ENCODE data around the gene RNF222. TPM values are rescaled to one million over a fixed set of nuclear protein-coding genes. Genes with fewer than 3 reads are reported as not detected.
"Not testable (repeated sequence)": the region's sequence is repeated elsewhere in the genome, so short reads cannot be mapped to it uniquely, and the experiment has no call there.

The RNF222 gene
- total and polyA plus RNA-seq, 10 of the 15 experiments (the other 5 are each of a cell fraction or from before 2014, with no cell fraction given): not detected

DNA sequence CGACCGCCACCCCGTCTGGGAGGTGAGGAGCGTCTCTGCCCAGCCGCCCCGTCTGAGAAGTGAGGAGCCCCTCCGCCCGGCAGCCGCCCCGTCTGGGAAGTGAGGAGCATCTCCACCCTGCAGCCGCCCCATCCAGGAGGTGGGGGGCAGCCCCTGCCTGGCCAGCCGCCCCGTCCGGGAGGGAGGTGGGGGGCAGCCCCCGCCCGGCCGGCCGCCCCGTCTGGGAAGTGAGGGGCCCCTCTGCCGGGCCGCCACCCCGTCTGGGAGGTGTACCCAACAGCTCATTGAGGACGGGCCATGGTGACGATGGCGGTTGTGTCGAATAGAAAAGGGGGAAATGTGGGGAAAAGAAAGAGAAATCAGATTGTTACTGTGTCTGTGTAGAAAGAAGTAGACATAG is 23.8 kb downstream of the RNF222 start:
- H3K79me2 ChIP-seq (ENCODE audit: control insufficient read depth, insufficient read depth, low read length); intact Hi-C loops (cut with micrococcal nuclease; ENCODE audit: unreplicated experiment); H3K4me1 ChIP-seq (ENCODE audit: control insufficient read depth, insufficient read depth, low read length); H3K27ac ChIP-seq (ENCODE audit: control insufficient read depth, insufficient read depth); DNase-seq (ENCODE audit: low read depth, low spot score); FAIRE-seq; ATAC-seq; H3K4me3 ChIP-seq; H3K9ac ChIP-seq (ENCODE audit: control insufficient read depth, insufficient read depth, low read length); CTCF ChIA-PET; RAD21 ChIA-PET (ENCODE audit: unreplicated experiment); BruUV-seq (replicated peaks); SMC1A ChIA-PET (ENCODE audit: uncharacterized antibody, unreplicated experiment); POLR2A ChIA-PET; H3K9me3 ChIP-seq (replicated peaks; ENCODE audit: control insufficient read depth, insufficient read depth, low read length); H3K4me2 ChIP-seq (ENCODE audit: control insufficient read depth, insufficient read depth); in situ Hi-C loops (cut with MboI); H3K27me3 ChIP-seq (replicated peaks in 1 of 2; ENCODE audit: control insufficient read depth in 2 of 2, insufficient read depth in 2 of 2, low read length in 1 of 2); H2AFZ ChIP-seq (ENCODE audit: control insufficient read depth, low read depth, low read length); H4K20me1 ChIP-seq (ENCODE audit: control insufficient read depth, insufficient read depth): not testable (repeated sequence)
- H3K36me3 ChIP-seq (ENCODE audit: control insufficient read depth in 2 of 2, insufficient read depth in 2 of 2, low read length in 1 of 2): peaks cover 5 to 26% of the 10 kb centered on the region in 2 experiments; a peak in 3 of 4 replicates
- 100% methylated on average over 1 of the region's 26 CpGs for WGBS (ENCODE audit: insufficient coverage, insufficient replicate concordance, low lambda C conversion rate, missing lambda C conversion rate)

DNA sequence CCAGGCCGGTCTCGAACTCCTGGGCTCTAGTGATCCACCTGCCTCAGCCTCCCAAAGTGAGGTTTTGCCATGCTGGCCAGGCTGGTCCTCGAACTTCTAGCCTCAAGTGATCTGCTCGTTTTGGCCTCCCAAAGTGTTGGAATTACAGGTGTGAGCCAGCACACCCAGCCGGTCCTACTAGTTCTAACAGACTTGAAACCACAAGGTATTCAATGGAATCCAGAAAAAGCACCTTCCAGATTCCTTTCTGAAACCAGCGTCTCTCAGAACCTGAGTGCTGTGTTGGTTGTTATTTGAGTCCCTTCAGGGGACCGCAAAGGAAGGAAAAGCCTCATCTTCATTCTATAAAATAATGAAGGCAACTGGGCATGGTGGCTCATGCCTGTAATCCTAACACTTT is 25.2 kb downstream of the RNF222 start:
- no peak overlapping the region for H3K27ac ChIP-seq (ENCODE audit: control insufficient read depth, insufficient read depth)
- H3K9me3 ChIP-seq (replicated peaks; ENCODE audit: control insufficient read depth, insufficient read depth, low read length): no peaks in the 10 kb centered on the region; the same call in 2 of the 3 replicates
- POLR2A ChIA-PET: no interaction called here
- RAD21 ChIA-PET (ENCODE audit: unreplicated experiment): no interaction called here
- in situ Hi-C loops (cut with MboI): no loop called here
- ATAC-seq (no peak), FAIRE-seq (no peak), DNase-seq (ENCODE audit: low read depth, low spot score) (no peak)
- peaks cover 4 to 15% of the 10 kb centered on the region in 2 experiments; a peak in 3 of 4 replicates for H3K36me3 ChIP-seq (ENCODE audit: control insufficient read depth in 2 of 2, insufficient read depth in 2 of 2, low read length in 1 of 2)
- H3K4me1 ChIP-seq (ENCODE audit: control insufficient read depth, insufficient read depth, low read length): peaks cover 3% of the 10 kb centered on the region
- SMC1A ChIA-PET (ENCODE audit: uncharacterized antibody, unreplicated experiment): no interaction called here
- intact Hi-C loops (cut with micrococcal nuclease; ENCODE audit: unreplicated experiment): no loop called here
- H3K9ac ChIP-seq (ENCODE audit: control insufficient read depth, insufficient read depth, low read length): no peak overlapping the region
- no peak overlapping the region for H2AFZ ChIP-seq (ENCODE audit: control insufficient read depth, low read depth, low read length)
- no peak for TF ChIP-seq ESRRA (IDR thresholded peaks at IDR 0.05; ENCODE audit: low read length)
- TF ChIP-seq CHD4 (IDR thresholded peaks at IDR 0.05): no peak
- TF ChIP-seq, protein P1, sequence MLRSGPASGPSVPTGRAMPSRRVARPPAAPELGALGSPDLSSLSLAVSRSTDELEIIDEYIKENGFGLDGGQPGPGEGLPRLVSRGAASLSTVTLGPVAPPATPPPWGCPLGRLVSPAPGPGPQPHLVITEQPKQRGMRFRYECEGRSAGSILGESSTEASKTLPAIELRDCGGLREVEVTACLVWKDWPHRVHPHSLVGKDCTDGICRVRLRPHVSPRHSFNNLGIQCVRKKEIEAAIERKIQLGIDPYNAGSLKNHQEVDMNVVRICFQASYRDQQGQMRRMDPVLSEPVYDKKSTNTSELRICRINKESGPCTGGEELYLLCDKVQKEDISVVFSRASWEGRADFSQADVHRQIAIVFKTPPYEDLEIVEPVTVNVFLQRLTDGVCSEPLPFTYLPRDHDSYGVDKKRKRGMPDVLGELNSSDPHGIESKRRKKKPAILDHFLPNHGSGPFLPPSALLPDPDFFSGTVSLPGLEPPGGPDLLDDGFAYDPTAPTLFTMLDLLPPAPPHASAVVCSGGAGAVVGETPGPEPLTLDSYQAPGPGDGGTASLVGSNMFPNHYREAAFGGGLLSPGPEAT (IDR thresholded peaks at IDR 0.05; ENCODE audit: low read depth): no peak
- TF ChIP-seq SP1 (IDR thresholded peaks at IDR 0.05; ENCODE audit: low read depth, low read length): no peak
- no peak for TF ChIP-seq NBN (IDR thresholded peaks at IDR 0.05)
- TF ChIP-seq, protein P2, sequence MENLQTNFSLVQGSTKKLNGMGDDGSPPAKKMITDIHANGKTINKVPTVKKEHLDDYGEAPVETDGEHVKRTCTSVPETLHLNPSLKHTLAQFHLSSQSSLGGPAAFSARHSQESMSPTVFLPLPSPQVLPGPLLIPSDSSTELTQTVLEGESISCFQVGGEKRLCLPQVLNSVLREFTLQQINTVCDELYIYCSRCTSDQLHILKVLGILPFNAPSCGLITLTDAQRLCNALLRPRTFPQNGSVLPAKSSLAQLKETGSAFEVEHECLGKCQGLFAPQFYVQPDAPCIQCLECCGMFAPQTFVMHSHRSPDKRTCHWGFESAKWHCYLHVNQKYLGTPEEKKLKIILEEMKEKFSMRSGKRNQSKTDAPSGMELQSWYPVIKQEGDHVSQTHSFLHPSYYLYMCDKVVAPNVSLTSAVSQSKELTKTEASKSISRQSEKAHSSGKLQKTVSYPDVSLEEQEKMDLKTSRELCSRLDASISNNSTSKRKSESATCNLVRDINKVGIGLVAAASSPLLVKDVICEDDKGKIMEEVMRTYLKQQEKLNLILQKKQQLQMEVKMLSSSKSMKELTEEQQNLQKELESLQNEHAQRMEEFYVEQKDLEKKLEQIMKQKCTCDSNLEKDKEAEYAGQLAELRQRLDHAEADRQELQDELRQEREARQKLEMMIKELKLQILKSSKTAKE (IDR thresholded peaks at IDR 0.05; ENCODE audit: low read depth, poor library complexity, severe bottlenecking): no peak
- no peak overlapping the region for H3K4me3 ChIP-seq
- peaks cover 8% of the 10 kb centered on the region for H3K79me2 ChIP-seq (ENCODE audit: control insufficient read depth, insufficient read depth, low read length)
- no TSS peak for BruUV-seq (replicated peaks)
- CTCF ChIA-PET: no interaction called here
- no peaks in the 10 kb centered on the region for H3K27me3 ChIP-seq (replicated peaks in 1 of 2; ENCODE audit: control insufficient read depth in 2 of 2, insufficient read depth in 2 of 2, low read length in 1 of 2)
- no peak overlapping the region for H3K4me2 ChIP-seq (ENCODE audit: control insufficient read depth, insufficient read depth)
- 69% methylated on average over 7 of the region's 7 CpGs for WGBS (ENCODE audit: insufficient coverage, insufficient replicate concordance, low lambda C conversion rate, missing lambda C conversion rate)
- H4K20me1 ChIP-seq (ENCODE audit: control insufficient read depth, insufficient read depth): no peaks in the 10 kb centered on the region
